ENCODE measurements around the gene BAX.

BAX gene

GRCh38 chr19:48963371-48964204 lies 8.9 kb downstream of the BAX start:
- FAIRE-seq, result no peak

- FAIRE-seq, result no peak
Observed at GRCh38 chr19:48964205-48965039, 9.7 kb downstream of the BAX start.

GRCh38 chr19:48965040-48965805 lies 10.5 kb downstream of the BAX start, which contains the start of gene FTL:
TSS of gene FTL (plus strand) at chr19:48965309. CDS start at chr19:48965508, 199 bp downstream.
- no peak for FAIRE-seq

- FAIRE-seq, result no peak
Observed at GRCh38 chr19:48965806-48966540, 11.3 kb downstream of the BAX start.

- no peak for FAIRE-seq
Observed at GRCh38 chr19:48966541-48967345, 12.1 kb downstream of the BAX start.

- FAIRE-seq, result no peak
Observed at GRCh38 chr19:48967346-48968178, 12.9 kb downstream of the BAX start.

- no peak for FAIRE-seq
Observed at GRCh38 chr19:48968179-48968661, 13.5 kb downstream of the BAX start.

GRCh38 chr19:48968813-48969218 lies 14.1 kb downstream of the BAX start:
- no peak for FAIRE-seq

GRCh38 chr19:48969276-48970138 lies 14.8 kb downstream of the BAX start:
- FAIRE-seq, result no peak

GRCh38 chr19:48970139-48970766 lies 15.6 kb downstream of the BAX start:
- FAIRE-seq, result no peak

- FAIRE-seq, result no peak
Observed at GRCh38 chr19:48970923-48971395, 16.3 kb downstream of the BAX start.

GRCh38 chr19:48975947-48976847 lies 21.5 kb downstream of the BAX start:
- FAIRE-seq, result no peak

GRCh38 chr19:48977061-48977460 lies 22.4 kb downstream of the BAX start:
- FAIRE-seq, result no peak

GRCh38 chr19:48982280-48982679 lies 27.6 kb downstream of the BAX start:
- no peak for FAIRE-seq

GRCh38 chr19:48985711-48986110 lies 31.0 kb downstream of the BAX start:
- FAIRE-seq, result no peak

- no peak for FAIRE-seq
Observed at GRCh38 chr19:48986211-48986610, 31.5 kb downstream of the BAX start.

GRCh38 chr19:48987323-48987722 lies 32.6 kb downstream of the BAX start:
- FAIRE-seq, result no peak

- FAIRE-seq, result no peak
Observed at GRCh38 chr19:48988286-48988685, 33.6 kb downstream of the BAX start.
